NCI-H2227 treated with DMSO at 0.1 percent for 48 hours (cell line): Measurements from ENCODE around the gene CDC45.

Experiments used
- DNase-seq: peaks from one replicate; lab custom pipeline; 2025; lab: John Stamatoyannopoulos, UW

Gene CDC45

DNA sequence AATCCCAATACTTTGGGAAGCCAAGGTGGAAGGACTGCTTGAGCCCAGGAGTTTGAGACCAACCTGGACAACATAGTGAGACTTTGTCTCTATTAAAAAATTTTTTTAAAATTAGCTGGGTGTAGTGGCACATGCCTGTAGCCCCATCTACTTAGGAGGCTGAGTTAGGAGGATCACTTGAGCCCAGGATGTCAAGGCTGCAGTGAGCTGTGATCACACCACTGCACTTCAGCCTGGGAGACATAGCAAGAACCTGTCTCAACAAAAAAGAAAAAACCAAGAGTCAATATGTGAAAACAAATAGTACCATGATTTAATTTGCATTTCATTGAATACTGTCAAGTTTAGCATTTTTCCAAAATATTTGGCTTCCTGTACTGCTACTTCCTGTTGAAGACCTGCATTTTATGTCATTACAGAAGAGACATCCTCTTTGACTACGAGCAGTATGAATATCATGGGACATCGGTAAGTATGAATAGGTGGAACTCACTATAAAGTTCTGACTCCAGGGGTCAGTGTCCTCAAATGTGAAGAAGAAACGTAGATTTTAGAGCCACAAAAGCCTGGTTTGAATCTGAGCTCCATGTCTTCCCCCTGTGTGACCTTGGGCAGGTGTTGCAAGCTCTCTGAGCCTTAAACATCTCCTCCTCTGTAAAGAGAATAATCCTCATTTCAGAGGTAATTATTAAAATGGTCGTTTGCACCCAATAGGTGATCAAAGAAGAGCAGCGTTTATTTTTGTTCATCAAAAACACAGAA lies 16.0 kb downstream of the CDC45 start:
- no peak for DNase-seq

DNA sequence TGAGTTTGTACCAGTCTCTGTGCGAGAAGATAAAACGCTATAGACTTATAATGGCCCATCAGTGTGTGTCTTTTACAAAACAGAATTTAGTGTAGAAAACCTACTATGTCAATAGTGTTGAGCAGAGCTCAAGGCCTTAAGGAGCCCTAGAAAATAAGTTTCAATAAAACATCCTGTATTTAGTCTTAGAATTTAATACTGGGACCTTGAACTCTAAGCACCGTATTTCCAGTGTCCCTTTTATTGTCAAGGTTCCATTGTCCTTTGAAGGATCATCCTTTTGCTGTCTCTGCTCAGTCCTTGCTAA lies 16.6 kb downstream of the CDC45 start:
- DNase-seq, result no peak

DNA sequence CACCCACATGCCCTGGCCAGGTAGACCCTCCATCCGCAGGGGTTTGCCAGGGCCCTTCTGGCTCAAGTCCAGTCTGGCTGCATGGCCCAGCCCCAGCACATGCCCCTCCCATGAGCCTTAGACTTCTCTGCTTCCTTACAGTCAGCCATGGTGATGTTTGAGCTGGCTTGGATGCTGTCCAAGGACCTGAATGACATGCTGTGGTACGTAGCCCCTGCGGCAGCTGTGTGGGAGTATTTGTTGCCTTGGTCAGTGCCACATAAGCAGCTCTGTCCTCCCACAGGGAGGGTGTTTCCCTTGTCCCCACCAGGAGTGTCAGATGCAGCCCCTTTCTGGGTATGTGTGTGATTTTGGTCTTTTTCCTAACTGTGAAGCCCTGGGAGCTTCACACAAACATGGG lies 17.5 kb downstream of the CDC45 start:
- no peak for DNase-seq

DNA sequence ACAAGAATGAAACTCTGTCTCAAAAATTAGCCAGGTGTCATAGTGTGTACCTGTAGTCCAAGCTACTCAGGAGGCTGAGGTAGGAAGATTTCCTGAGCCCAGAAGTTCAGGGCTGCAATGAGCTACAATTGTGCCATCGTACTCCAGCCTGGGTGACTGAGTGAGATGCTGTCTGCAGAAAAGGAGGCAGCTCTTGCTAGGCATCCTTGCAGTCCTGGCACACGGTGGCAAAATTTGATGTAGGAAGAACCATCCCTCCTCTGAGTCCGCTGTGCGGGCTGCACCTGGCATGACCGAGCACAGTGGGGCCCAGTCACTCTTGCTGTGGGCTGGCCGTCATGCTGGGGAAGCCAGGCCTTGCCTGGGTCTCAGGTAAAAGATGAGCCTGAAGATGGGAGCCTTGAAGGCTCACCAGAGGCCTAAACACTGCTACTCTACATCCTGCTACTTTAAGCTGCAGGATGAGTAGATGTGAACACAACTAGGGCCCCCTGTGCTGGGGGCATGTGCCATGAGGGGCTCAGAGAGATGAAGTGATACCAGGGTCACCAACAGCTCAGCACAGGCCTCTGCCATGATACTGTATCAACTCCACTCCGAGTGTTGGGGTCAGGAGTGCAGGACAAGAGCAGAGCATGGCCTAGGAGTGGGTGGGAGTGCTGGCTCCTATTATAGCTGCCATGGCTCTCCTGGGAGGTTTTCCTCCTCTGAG lies 18.6 kb downstream of the CDC45 start:
- no peak for DNase-seq

DNA sequence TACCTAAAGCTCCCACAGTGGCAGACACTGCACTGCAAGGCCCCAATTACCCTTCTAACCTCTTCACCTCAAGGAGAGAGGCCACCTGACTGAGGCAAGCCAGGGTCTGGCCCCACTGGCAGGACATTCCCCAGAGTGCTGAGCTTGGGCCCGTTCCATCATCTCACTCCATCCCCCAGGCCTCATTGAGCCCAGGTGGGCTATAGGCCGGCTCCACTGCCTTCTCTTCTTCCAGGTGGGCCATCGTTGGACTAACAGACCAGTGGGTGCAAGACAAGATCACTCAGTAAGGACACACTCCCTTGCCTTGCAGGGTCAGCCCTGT lies 19.1 kb downstream of the CDC45 start:
- no peak for DNase-seq

DNA sequence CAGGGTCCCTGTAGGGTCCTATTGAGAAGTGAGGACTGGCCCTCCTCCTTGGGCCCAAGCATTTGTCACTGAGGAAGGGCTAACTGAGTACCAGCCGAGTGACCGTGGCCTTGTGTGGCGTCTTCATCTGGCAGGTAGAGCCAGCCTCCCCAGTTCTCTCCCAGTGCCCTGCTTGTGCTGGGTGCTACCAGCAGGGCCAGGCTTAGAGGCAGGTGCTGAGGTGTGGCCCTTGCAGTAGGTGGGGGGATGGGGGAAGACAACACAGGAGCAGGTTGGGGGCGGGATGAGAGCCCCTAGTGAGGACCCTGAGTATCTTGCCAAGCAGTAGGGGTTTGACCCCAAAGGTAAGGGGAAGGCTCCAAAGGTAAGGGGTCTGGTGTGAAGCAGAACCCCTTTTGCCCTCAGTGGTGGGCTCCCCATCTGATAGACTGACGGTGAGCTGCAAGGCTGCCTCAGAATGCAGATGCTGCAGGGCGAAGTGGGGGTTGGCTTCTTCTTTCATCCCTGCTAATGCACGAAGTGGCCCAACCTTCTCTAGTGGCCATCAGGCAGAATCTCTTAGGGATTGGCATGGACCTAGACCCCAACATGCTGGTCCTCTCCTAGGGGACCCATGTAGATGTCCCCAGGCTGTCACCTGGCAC lies 19.6 kb downstream of the CDC45 start:
- no peak for DNase-seq

DNA sequence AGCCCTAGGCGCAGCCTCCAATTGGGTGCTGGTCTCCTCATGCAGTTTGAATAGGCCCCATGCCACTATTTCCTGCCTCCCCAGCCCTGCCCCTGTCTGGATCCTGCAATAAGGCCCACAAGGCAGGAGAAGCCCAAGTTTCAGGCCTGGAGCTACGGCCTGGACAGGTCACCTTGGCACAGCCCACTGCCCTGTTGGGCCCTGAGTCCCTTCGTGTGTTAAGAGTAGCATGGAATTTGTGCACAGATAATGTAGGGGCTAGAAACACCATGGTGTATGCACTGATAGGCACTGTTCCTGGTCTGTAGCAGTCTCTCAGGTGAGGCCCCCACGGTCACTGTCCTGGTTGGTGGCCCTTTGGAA lies 20.1 kb downstream of the CDC45 start:
- no peak for DNase-seq

DNA sequence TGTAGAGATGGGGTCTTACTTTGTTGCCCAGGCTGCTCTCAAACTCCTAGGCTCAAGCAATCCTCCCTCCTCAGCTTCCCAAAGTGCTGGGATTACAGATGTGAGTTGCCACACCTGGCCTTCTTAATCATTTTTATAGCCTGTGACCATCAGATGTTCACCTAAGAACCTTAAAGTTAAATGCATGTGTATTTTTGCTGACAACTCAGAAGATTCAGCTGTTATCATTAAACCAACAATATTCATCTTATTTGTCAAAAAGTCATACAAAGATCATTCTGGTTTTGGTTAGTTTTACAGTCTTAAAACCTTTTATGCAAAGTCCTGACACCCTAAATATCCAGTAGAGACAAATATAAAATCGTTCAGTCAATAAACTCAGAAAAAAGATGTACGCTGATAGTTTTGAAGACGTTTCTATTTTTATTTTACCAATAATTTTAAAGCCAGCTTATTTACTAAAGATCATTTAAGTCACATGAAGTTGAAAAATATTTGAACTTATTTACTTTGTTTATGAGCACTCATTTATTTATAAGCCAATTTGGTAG lies 22.3 kb downstream of the CDC45 start:
- DNase-seq, result no peak

DNA sequence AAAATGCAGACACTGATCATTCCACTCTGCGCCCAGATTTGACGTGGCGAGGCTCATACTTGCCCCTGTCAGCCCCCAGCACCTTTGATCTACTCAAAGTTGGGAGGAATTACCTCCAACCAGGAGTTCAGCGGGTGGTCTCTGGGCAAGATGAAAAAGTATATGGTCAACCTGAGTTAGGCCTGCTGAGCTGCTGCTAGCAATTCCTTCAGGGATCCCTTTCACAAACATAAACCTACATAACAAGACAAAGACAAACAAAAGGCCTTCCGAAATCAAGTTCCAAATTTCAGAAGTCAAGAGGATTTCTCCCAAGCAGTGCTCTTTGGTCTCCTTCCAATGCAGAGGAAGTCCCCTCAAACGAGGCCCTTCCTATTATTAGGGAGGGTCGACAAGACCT lies 23.6 kb downstream of the CDC45 start:
- no peak for DNase-seq

DNA sequence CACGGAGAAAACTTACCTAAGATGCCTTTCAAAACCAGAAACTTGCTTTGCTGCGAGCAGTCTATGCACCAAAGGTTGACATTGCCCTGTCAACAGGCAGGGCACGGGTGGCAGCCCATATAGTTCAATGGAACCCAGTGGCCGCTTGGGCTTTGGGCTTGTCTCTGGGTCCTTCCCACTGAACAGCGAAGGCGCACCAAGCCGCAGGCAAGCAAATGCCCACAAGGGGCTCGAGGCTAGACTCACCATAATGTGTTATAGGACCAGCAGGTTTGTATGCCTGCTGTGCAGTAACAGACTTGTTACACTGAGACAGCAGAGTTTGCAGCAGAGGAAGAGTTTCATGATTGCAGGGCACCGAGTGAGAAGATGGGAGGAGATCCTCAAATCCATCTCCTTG lies 24.1 kb downstream of the CDC45 start:
- DNase-seq, result no peak

DNA sequence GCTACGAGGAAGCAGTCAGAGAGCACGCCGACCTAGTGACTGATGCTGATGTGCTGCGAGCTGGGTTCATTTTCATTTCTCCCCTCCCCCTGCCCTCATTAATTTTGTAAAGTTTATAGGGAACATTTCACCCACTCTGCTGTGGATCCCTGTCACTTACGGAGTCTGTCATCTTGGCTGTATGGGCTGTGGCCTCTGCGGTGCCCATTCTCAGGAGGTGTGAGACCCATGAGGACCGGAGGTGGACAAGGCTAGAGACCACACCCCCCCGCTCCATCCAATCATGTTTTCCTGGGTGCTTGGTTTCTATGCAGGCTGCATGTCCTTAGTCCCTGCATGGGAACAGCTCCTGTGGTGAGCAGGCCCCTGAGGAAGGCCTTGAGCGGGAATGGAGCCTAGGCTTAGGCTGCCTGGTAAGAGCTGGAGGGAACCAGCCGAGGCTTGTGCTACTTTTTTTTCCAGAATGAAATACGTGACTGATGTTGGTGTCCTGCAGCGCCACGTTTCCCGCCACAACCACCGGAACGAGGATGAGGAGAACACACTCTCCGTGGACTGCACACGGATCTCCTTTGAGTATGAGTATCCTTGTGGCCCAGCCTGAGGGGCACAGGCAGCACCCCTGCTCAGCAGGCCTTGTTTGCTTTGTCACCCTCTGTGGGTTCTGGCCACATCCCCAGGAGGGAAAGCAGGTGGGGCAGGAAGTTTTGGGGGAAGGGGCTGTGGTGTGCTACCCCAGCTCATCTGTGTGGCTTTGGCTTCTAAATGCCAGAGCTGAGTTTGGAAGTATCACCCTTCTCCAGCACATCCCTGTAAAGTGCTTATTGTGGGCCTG lies 25.4 kb downstream of the CDC45 start:
- DNase-seq, result no peak

DNA sequence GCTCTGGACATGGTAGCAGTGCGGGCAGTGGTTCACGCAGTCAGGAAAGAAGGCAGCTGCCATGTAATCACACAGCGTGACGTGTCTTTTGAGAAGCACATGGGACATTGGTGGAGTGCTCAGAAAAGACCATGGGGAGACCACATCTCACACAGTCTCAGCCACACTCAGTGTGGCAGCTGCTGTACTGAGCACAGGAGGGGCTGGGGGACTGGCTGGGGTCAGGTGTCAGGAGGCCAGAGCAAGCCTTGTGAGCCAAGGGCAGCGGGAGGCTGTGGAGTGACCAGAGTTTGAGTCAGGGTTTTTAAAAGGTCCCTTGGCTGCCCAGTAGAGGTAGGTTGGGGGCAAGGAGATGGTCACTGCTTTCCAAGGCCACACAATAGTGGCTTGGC lies 26.0 kb downstream of the CDC45 start:
- DNase-seq, result no peak

DNA sequence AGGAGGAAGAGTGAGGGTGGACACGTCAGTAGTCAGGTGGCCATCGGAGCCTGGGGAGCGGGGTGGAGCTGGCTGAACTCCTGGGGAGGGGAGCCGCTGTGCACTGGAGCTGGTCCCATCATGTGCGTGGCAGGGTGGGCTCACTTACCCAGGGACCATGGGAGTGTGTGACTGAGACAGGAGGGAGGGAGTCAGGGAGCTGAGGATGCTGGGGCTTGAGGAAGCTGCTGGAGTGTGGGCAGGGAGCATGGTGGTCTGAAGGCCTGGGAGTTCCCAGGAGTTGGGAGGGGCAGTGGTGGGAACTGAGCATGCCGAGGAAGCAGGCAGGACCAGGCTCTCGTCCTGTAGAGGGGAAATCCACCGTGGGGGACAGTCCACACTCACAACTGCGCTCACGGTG lies 26.5 kb downstream of the CDC45 start:
- no peak for DNase-seq

DNA sequence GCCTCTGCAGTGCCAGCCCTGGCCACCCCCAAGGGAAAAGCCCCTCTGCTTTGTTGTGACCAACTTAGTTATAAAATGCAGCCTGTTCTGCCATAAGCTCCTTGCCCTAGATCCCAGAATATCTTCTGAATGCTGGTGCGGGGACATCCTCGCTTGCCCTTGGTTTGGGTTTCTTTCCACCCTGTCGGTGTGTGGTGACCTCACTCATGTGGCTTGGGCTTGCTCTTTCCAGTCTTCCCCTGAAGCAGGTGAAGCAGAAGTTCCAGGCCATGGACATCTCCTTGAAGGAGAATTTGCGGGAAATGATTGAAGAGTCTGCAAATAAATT lies 27.8 kb downstream of the CDC45 start:
- no peak for DNase-seq

DNA sequence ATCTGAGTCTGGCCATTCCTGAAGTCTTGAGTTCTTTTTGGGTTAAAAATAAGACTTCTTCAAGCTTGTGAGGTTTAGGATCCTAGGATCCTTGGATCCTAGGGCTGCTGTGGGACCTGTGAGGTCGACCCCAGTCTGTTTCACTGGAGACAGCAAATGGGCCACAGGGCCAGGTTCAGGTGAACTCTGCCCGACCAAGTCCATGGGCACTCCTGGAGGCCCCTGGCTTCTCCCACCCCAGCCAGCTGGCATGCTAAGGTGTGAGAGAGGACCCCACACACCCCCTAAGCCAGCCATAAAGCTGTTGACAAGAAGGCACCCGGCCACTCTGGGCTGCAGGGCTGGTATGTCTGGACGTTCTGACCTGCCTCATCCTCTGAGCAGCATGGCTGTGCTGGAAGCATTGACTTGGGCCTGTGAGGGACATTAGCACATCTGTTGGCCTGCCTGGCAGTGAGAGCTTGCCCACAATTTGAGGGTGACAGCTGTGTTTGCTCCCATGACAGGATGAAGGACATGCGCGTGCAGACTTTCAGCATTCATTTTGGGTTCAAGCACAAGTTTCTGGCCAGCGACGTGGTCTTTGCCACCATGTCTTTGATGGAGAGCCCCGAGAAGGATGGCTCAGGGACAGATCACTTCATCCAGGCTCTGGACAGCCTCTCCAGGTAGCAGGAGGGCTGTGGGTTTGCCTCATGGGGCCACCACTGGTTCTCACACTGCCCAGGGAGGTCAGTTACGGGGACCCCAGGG lies 28.5 kb downstream of the CDC45 start:
- DNase-seq, result no peak

DNA sequence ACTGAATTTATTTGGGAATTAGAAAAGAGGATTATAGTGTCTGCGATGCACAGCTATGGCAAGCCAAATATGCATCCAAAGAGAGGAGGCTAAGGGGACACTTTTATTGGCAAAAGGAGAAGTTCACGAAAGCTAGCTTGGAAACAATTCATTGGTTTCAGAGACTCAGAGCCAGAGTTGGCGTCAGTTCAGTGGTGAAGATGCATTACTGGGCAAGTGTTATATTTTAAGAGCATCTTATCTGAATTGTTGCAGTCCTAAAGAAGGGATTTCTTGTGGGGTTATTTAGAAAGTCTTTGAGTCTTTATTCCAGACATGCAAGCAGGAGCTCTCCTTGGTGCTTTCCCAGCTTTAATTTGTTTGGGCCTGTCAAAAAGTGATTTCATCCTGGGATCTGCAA lies 29.5 kb downstream of the CDC45 start:
- DNase-seq, result no peak

DNA sequence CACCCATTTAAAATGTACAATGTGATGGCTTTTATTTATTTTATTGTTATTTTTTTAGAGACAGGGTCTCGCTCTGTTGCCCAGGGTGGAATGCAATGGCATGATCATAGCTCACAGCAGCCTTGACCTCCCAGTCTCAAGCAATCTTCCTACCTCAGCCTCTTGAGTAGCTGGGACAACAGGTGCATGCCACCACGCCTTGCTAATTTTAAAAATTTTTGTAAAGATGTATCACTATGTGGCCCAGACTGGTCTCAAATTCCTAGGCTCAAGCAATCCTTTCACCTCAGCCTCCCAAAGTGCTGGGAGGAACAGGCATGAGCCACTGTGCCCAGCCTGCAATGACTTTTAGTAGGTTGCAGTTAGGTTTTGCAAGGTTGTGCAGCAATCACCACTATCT lies 30.2 kb downstream of the CDC45 start:
- DNase-seq, result no peak

DNA sequence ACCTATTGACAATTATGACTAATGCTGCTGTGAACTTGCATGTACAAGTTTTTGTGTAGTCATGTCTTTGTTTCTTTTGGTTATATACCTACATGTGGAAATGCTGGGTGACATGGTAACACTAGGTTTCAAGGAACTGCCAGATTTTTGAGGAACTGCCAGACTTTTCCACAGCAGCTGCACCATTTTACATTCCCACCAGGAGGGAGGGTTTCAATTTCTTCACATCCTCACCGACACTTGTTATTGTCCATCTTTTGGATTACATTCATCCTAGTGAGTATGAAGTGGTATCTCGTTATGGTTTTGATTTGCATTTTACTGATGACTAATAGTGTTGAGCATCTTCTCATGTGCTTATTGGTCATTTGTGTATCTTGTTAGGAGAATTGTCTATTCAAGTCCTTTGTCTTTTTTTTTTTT lies 31.2 kb downstream of the CDC45 start:
- DNase-seq, result no peak

DNA sequence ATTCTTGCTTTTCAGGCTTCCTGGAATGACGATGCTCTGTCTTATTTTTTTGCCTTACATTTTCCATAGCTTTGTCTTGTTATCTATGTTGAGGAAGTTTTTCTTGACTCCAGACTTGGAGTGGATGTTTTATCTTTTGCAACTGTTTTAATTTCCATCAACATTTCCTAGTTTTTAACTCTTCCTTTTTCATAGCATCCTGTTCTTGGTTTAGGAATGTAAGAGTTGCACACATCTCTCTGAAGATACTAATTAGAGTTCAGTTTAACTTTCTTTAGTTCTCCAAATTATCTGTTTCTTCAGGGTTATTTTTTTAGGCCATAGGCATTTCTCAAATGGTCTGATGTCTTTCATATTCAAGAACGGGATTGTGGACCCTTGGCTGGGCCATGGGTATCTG lies 34.1 kb downstream of the CDC45 start:
- no peak for DNase-seq

DNA sequence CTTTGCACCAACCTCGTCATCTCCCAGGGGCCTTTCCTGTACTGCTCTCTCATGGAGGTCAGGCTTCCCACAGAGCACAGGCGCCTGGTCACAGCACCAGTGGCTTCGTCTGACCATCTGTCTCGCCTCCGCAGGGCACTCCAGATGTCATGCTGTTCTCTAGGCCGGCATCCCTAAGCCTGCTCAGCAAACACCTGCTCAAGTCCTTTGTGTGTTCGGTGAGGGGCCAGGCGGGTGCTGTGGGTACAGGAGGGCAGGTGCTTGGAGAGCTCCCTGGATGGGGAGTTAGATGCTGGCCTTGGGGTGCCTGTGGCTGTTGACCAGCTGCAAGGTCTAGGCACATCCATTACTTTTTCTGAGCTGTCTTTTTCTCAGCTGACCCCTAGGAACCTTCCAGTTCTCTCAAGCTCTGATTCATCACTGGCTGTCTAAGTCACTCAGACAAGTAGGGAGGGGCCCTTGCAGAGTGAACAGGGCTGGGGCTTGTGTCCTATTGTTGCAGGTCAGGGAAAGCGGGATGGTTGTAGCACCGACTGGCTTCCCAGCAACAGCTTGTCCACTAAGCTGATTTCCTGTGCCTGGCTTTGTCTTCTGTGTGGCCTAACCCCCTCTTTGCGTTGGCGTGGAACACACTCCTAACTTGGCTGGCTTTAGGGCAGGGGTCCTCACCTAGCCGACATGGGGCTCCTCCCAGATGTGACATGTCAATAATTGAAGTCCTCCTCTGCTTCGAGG lies 35.3 kb downstream of the CDC45 start:
- no peak for DNase-seq

DNA sequence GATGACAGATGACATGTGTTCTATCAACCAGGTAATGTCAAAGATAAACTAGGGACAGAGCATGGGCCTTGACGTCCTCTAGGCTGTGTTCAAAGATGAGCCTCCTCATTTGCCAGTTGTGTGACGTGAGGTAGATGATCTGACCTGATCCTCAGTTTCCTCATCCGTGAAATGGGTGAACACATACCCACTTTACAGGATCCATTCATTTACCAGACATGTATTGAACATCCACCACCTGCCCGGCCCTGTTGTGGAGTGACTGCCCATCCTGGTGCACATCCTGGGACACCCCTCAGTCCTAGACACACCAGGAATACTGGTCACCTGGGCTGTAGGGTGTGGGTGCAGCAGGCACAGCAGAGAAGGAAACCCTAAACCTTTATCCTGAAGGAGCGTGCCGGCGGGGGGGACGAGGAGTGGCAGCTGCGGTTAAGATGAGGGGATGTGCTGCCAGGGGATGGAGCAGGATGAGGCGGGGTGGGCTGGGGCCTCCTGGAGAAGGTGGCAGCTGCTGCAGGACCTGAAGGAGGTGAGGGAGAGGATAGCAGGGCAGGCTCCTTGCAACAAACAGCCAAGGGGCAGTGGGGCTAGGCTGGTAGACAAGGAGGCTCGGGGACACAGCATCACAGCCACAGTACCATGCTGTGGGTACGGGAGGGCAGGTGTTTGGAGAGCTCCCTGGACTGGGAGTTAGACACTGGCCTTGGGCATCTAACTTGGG lies 36.1 kb downstream of the CDC45 start:
- DNase-seq, result no peak
